Activated T-helper 2 cell treated with anti-CD3 and anti-CD28 coated beads, Interferon-gamma antibody, Interleukin-2, Interleukin-4, amounts not matched to agents 10 μg/mL and 5 μg/mL and 100 μg/mL, durations not matched to agents 14 hours and 24 hours and 36 hours (primary cell): ENCODE measurements around the gene UACA. TPM values are rescaled to one million over a fixed set of nuclear protein-coding genes. Genes with fewer than 3 reads are reported as not detected.
"Not testable (repeated sequence)": the region's sequence is repeated elsewhere in the genome, so short reads cannot be mapped to it uniquely, and the experiment has no call there.

Source experiments
- DNase-seq: peaks from one replicate; pipeline ENCODE4 v3.0.0; 2021; ENCODE audit warnings: low spot score
- H3K27ac Mint-ChIP-seq: one replicate; pipeline ENCODE4 v1.8.0; 2021; ENCODE audit warnings: mixed read lengths
- H3K27me3 Mint-ChIP-seq: one replicate; pipeline ENCODE4 v1.8.0; 2021; ENCODE audit warnings: low read depth, mixed read lengths
- H3K36me3 Mint-ChIP-seq: one replicate; pipeline ENCODE4 v1.8.0; 2021; ENCODE audit warnings: low read depth, mixed read lengths
- H3K4me1 Mint-ChIP-seq: one replicate; pipeline ENCODE4 v1.8.0; 2021; ENCODE audit warnings: low read depth, mixed read lengths
- H3K4me3 Mint-ChIP-seq: one replicate; pipeline ENCODE4 v1.8.0; 2021; ENCODE audit warnings: low read depth, mild to moderate bottlenecking, moderate library complexity, mixed read lengths
- H3K9me3 Mint-ChIP-seq: one replicate; pipeline ENCODE4 v1.8.0; 2021; ENCODE audit warnings: mixed read lengths
- intact Hi-C: fragments of 100-400 bp; cut with micrococcal nuclease; formaldehyde crosslinking; loops from one replicate; pipeline ENCODE4 v1.15.1; 2023
- total RNA-seq: library from RNA; stranded (reverse); gene quantifications from 2 replicates; pipeline ENCODE4 v1.2.3, GENCODE V29; 2022

Gene UACA
- total RNA-seq, 1 donor from 2014 or later = 1.3 TPM

- Mint-ChIP-seq H3K9me3 (no peaks in the 10 kb centered on the region), H3K27me3 (peaks cover 44% of the 10 kb centered on the region)
Measured at GRCh38 chr15:70757627-70758026, 5.7 kb downstream of the UACA start.

GRCh38 chr15:70754862-70755261 lies 8.5 kb downstream of the UACA start:
- Mint-ChIP-seq H3K9me3 (no peaks in the 10 kb centered on the region), H3K36me3 (no peaks in the 10 kb centered on the region), H3K4me1 (no peaks in the 10 kb centered on the region), H3K27me3 (peaks cover 33% of the 10 kb centered on the region), H3K27ac (no peak overlapping the region), H3K4me3 (no peak overlapping the region)
- no peak for DNase-seq
- intact Hi-C loops = no loop called here

More at GRCh38 chr15:70757627-70758026, 5.7 kb downstream of the UACA start:
- H3K4me1 Mint-ChIP-seq = peaks cover 4% of the 10 kb centered on the region
- H3K36me3 Mint-ChIP-seq = no peaks in the 10 kb centered on the region
- no peak overlapping the region for H3K27ac Mint-ChIP-seq
- DNase-seq = no peak
- H3K4me3 Mint-ChIP-seq = no peak overlapping the region
- intact Hi-C loops = no loop called here

GRCh38 chr15:70753101-70753829 lies 10.1 kb downstream of the UACA start:
- no peaks in the 10 kb centered on the region for H3K36me3 Mint-ChIP-seq
- no peak overlapping the region for H3K4me3 Mint-ChIP-seq

GRCh38 chr15:70752193-70752635 lies 11.1 kb downstream of the UACA start:
- no peak for DNase-seq
- no peaks in the 10 kb centered on the region for H3K9me3 Mint-ChIP-seq
- H3K27ac Mint-ChIP-seq = no peak overlapping the region
- H3K4me1 Mint-ChIP-seq = no peaks in the 10 kb centered on the region
- H3K27me3 Mint-ChIP-seq = peaks cover 18% of the 10 kb centered on the region
- no peak overlapping the region for H3K4me3 Mint-ChIP-seq
- no peaks in the 10 kb centered on the region for H3K36me3 Mint-ChIP-seq
- intact Hi-C loops = no loop called here

More at GRCh38 chr15:70753101-70753829, 10.1 kb downstream of the UACA start:
- no peaks in the 10 kb centered on the region for H3K9me3 Mint-ChIP-seq
- H3K27me3 Mint-ChIP-seq = peaks cover 26% of the 10 kb centered on the region
- intact Hi-C loops = no loop called here
- H3K4me1 Mint-ChIP-seq = no peaks in the 10 kb centered on the region
- no peak for DNase-seq
- H3K27ac Mint-ChIP-seq = no peak overlapping the region

GRCh38 chr15:70750203-70750869 lies 13.0 kb downstream of the UACA start:
- Mint-ChIP-seq H3K27me3 (peaks cover 19% of the 10 kb centered on the region), H3K27ac (no peak overlapping the region), H3K4me1 (no peaks in the 10 kb centered on the region), H3K36me3 (no peaks in the 10 kb centered on the region), H3K9me3 (no peaks in the 10 kb centered on the region), H3K4me3 (no peak overlapping the region)
- no peak for DNase-seq
- intact Hi-C loops = no loop called here

DNA sequence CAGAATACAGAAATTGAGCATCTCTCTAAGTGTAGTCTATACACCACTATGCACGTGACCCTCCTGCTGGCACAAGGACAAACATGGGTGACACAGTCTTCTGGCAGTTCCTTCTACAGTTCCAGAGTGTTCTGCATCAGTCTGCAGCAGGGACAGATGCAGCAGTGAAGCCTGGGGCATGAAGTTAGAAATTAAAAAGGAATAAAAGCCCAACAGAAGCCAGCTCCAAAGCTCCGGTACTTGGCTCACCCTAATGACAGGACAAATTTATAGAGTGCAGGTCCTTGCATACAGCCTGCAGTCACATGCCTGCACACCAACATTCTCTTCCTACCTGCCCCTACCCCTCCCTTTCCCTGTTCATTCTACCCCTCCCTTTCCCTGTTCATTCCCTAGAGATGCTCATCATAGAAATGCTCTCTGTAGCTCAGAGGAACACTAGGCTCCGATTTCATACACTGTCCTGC lies 15.0 kb downstream of the UACA start:
- no peaks in the 10 kb centered on the region for H3K4me1 Mint-ChIP-seq
- intact Hi-C loops = no loop called here
- DNase-seq = no peak
- H3K27me3 Mint-ChIP-seq = peaks cover 21% of the 10 kb centered on the region
- H3K9me3 Mint-ChIP-seq = no peaks in the 10 kb centered on the region
- no peak overlapping the region for H3K4me3 Mint-ChIP-seq
- H3K27ac Mint-ChIP-seq = no peak overlapping the region
- H3K36me3 Mint-ChIP-seq = no peaks in the 10 kb centered on the region

- H3K4me3 Mint-ChIP-seq, H3K27ac Mint-ChIP-seq, H3K4me1 Mint-ChIP-seq, DNase-seq, H3K36me3 Mint-ChIP-seq, intact Hi-C loops, H3K9me3 Mint-ChIP-seq: not testable (repeated sequence)
- H3K27me3 Mint-ChIP-seq = peaks cover 24% of the 10 kb centered on the region
Measured at GRCh38 chr15:70746598-70746997, 16.8 kb downstream of the UACA start.

- peaks cover 32% of the 10 kb centered on the region for H3K27me3 Mint-ChIP-seq
- H3K27ac Mint-ChIP-seq = no peak overlapping the region
- intact Hi-C loops = no loop called here
- H3K4me1 Mint-ChIP-seq = no peaks in the 10 kb centered on the region
- H3K9me3 Mint-ChIP-seq = no peaks in the 10 kb centered on the region
- no peak for DNase-seq
- H3K36me3 Mint-ChIP-seq = no peaks in the 10 kb centered on the region
- no peak overlapping the region for H3K4me3 Mint-ChIP-seq
Measured at GRCh38 chr15:70742928-70743327, 20.4 kb downstream of the UACA start.

GRCh38 chr15:70741677-70742293 lies 21.6 kb downstream of the UACA start:
- intact Hi-C loops = no loop called here
- Mint-ChIP-seq H3K27ac (no peak overlapping the region), H3K9me3 (no peaks in the 10 kb centered on the region), H3K4me1 (no peaks in the 10 kb centered on the region), H3K36me3 (no peaks in the 10 kb centered on the region), H3K4me3 (no peak overlapping the region), H3K27me3 (peaks cover 32% of the 10 kb centered on the region)
- DNase-seq = no peak

- no peaks in the 10 kb centered on the region for H3K4me1 Mint-ChIP-seq
- H3K4me3 Mint-ChIP-seq = no peak overlapping the region
- intact Hi-C loops = no loop called here
- H3K27me3 Mint-ChIP-seq = peaks cover 28% of the 10 kb centered on the region
- no peaks in the 10 kb centered on the region for H3K9me3 Mint-ChIP-seq
- DNase-seq = no peak
- no peaks in the 10 kb centered on the region for H3K36me3 Mint-ChIP-seq
- H3K27ac Mint-ChIP-seq = no peak overlapping the region
Measured at GRCh38 chr15:70741107-70741531, 22.2 kb downstream of the UACA start.

DNA sequence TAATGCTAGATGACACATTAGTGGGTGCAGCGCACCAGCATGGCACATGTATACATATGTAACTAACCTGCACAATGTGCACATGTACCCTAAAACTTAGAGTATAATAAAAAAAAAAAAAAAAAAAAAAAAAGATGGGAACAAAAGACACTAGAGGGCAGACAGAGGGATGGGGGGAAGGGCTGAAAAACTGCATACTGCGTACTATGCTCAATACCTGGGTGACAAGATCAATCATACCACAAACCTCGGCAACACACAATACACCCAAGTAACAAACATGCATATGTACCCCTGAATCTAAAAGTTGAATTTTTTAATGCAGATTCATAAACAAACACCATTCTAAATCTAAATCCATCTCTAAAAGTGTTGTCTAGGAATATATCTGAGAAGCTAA lies 28.3 kb downstream of the UACA start:
- H3K27ac Mint-ChIP-seq, H3K4me3 Mint-ChIP-seq, H3K4me1 Mint-ChIP-seq, intact Hi-C loops, H3K9me3 Mint-ChIP-seq, DNase-seq, H3K36me3 Mint-ChIP-seq: not testable (repeated sequence)
- H3K27me3 Mint-ChIP-seq = peaks cover 13% of the 10 kb centered on the region

DNA sequence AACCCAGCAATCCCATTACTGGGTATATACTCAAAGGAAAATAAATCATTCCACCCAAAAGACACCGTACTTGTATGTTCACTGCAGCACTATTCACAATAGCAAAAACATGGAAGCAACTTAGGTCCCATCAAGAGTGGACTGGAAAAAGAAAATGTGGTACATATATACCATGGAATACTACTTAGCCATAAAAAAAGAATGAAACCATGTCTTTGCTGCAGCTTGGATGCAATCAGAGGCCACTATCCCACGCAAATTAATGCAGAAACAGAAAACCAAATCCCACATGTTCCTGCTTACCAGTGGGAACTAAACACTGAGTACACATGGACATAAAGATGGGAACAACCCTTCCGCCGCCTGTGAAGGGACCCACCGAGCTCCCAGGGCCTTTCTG lies 34.2 kb downstream of the UACA start:
- H3K9me3 Mint-ChIP-seq = no peaks in the 10 kb centered on the region
- H3K4me3 Mint-ChIP-seq = no peak overlapping the region
- intact Hi-C loops = loop anchor here (10.0 kb wide), 1 partner anchor 1254 kb away; no protein-coding TSS in a partner anchor

GRCh38 chr15:70726753-70727152 lies 36.6 kb downstream of the UACA start:
- H3K36me3 Mint-ChIP-seq = no peaks in the 10 kb centered on the region
- H3K27me3 Mint-ChIP-seq = peaks cover 29% of the 10 kb centered on the region
- intact Hi-C loops = loop anchor here (10.0 kb wide), 1 partner anchor 1252 kb away; no protein-coding TSS in a partner anchor
- H3K4me3 Mint-ChIP-seq = no peak overlapping the region
- no peak for DNase-seq
- no peaks in the 10 kb centered on the region for H3K4me1 Mint-ChIP-seq
- H3K9me3 Mint-ChIP-seq = no peaks in the 10 kb centered on the region
- no peak overlapping the region for H3K27ac Mint-ChIP-seq

More for the DNA sequence above, 34.2 kb downstream of the UACA start:
- peaks cover 23% of the 10 kb centered on the region for H3K27me3 Mint-ChIP-seq
- H3K27ac Mint-ChIP-seq = no peak overlapping the region
- H3K4me1 Mint-ChIP-seq = no peaks in the 10 kb centered on the region
- DNase-seq = no peak
- H3K36me3 Mint-ChIP-seq = no peaks in the 10 kb centered on the region
